K562 (cell line): ENCODE data around the gene FBXL3. TPM values are rescaled to one million over a fixed set of nuclear protein-coding genes. Genes with fewer than 3 reads are reported as not detected.

Experiments used
- ATAC-seq: fragments of 200-7000 bp; cut with Tn5 transposase; 3 replicates; pipeline ENCODE4 v1.9.1; 2020; ENCODE audit warnings: moderate library complexity
- BruUV-seq: library from RNA; stranded (reverse); fragments of 400-500 nt; replicated peaks from 2 replicates; lab custom pipeline; 2021; lab: Mats Ljungman, UMichigan
- CTCF ChIA-PET: fragments of 300-600 bp; formaldehyde crosslinking; extraction: SDS; loops from one replicate; lab custom pipeline; 2021; ENCODE audit warnings: low intra/inter-chr PET ratio; lab: Yijun Ruan, JAX
- POLR2A ChIA-PET: fragments of 300-600, 350-650 bp; sonication (Branson Sonifier 250); formaldehyde crosslinking; extraction: SDS; loops from one replicate; lab custom pipeline; 2021; ENCODE audit warnings: antibody characterized with exemption, inconsistent platforms; lab: Yijun Ruan, JAX
- DNase-seq, 4 experiments: peaks; one replicate each; pipeline versions ENCODE4 v3.0.0 to v3.0.0-alpha.2; 2011 to 2018; ENCODE audit warnings: low spot score in 3 of 4, mixed read lengths in 3 of 4; ENCODE audit errors: extremely low read depth in 1 of 4
- FAIRE-seq: peaks from 2 replicates; lab custom pipeline; 2011; peaks lifted over from hg19 to GRCh38; lab: Jason Lieb, UNC
- H2AFZ ChIP-seq: 2 replicates; pipeline ENCODE4 v1.6.0; 2011; ENCODE audit warnings: low read depth, low read length, control low read depth, inconsistent platforms
- H3K27ac ChIP-seq: fragments of 200-600 bp; 3 replicates; pipeline ENCODE4 v1.8.0; 2011; ENCODE audit warnings: low read depth, mild to moderate bottlenecking, control low read depth, inconsistent platforms, low read length, moderate library complexity, mixed read lengths; ENCODE audit errors: extremely low read depth
- H3K27me3 ChIP-seq, 2 experiments: fragments of 300-600 bp in 1 of 2; 2 replicates in 1 of 2; 3 replicates in 1 of 2; pipeline versions ENCODE4 v1.6.0 to v1.8.0; 2011; ENCODE audit warnings: inconsistent platforms in 2 of 2, low read length in 2 of 2, mild to moderate bottlenecking in 1 of 2, mixed read lengths in 1 of 2, moderate library complexity in 1 of 2; ENCODE audit not compliant: control insufficient read depth in 2 of 2, insufficient read depth in 2 of 2
- H3K36me3 ChIP-seq: fragments of 300-600 bp; 3 replicates; pipeline ENCODE4 v1.8.0; 2011; ENCODE audit warnings: mild to moderate bottlenecking, low read length, inconsistent platforms; ENCODE audit not compliant: control insufficient read depth, insufficient read depth
- H3K4me1 ChIP-seq, 2 experiments: fragments of 200-600 bp in 1 of 2; replicated peaks in 1 of 2; 2 replicates in 1 of 2; 3 replicates in 1 of 2; pipeline versions ENCODE4 v1.5.1 to v1.8.0; 2011; ENCODE audit warnings: inconsistent platforms in 2 of 2, low read length in 2 of 2, mild to moderate bottlenecking in 1 of 2, mixed read lengths in 1 of 2, moderate library complexity in 1 of 2; ENCODE audit not compliant: control insufficient read depth in 2 of 2, insufficient read depth in 2 of 2
- H3K4me2 ChIP-seq: 2 replicates; pipeline ENCODE4 v1.6.1; 2011; ENCODE audit warnings: low read length, control low read depth, inconsistent platforms, mixed read lengths; ENCODE audit not compliant: insufficient read depth
- H3K4me3 ChIP-seq: fragments of 200-600 bp; sonication (generic), shearing (Covaris generic); 2 replicates; pipeline ENCODE4 v1.5.1; 2016; ENCODE audit warnings: control low read depth, inconsistent platforms
- H3K79me2 ChIP-seq: fragments of 200-600 bp; 3 replicates; pipeline ENCODE4 v1.8.0; 2011; ENCODE audit warnings: low read length, inconsistent platforms; ENCODE audit not compliant: control insufficient read depth, insufficient read depth
- H3K9ac ChIP-seq, 2 experiments: 2 replicates each; pipeline versions ENCODE4 v1.6.0 to v1.6.1; 2011; ENCODE audit warnings: low read depth in 2 of 2, low read length in 2 of 2, control low read depth in 1 of 2, inconsistent platforms in 1 of 2, mild to moderate bottlenecking in 1 of 2, mixed read lengths in 1 of 2; ENCODE audit not compliant: insufficient read depth in 1 of 2
- H3K9me1 ChIP-seq: one replicate; pipeline ENCODE4 v1.6.0; 2011; ENCODE audit warnings: inconsistent platforms, mild to moderate bottlenecking, low read length, moderate library complexity; ENCODE audit not compliant: control insufficient read depth, insufficient read depth
- H3K9me3 ChIP-seq: replicated peaks from 2 replicates; pipeline ENCODE4 v1.5.1; 2011; ENCODE audit warnings: low read depth, low read length, inconsistent platforms; ENCODE audit not compliant: control insufficient read depth, insufficient read depth
- H4K20me1 ChIP-seq: replicated peaks from 2 replicates; pipeline ENCODE4 v1.6.1; 2011; ENCODE audit warnings: low read length, inconsistent platforms, mixed read lengths; ENCODE audit not compliant: control insufficient read depth, insufficient read depth
- IRF2 ChIP-seq: sonication (generic); formaldehyde crosslinking; IDR thresholded peaks from 2 replicates; pipeline ENCODE4 v1.8.1; 2022; ENCODE audit warnings: mild to moderate bottlenecking, missing genetic modification reagents
- KAT7 ChIP-seq: sonication (generic); formaldehyde crosslinking; IDR thresholded peaks from 2 replicates; pipeline ENCODE4 v1.8.0; 2022; ENCODE audit warnings: missing genetic modification reagents, mild to moderate bottlenecking, borderline replicate concordance
- MCM2 ChIP-seq: fragments of 450-650 bp; IDR thresholded peaks from 2 replicates; pipeline ENCODE4 v1.6.1; 2017; ENCODE audit warnings: low read depth, mild to moderate bottlenecking
- MTF1 ChIP-seq: fragments of 250-450 bp; sonication (Bioruptor Pico); IDR thresholded peaks from 2 replicates; pipeline ENCODE4 v1.9.0; 2021; ENCODE audit warnings: moderate library complexity, mild to moderate bottlenecking, inconsistent platforms, borderline replicate concordance
- POLR3A ChIP-seq: IDR thresholded peaks from 2 replicates; pipeline ENCODE4 v1.6.1; 2011; ENCODE audit warnings: borderline replicate concordance, mild to moderate bottlenecking, moderate library complexity; ENCODE audit not compliant: insufficient read length, insufficient read depth; ENCODE audit errors: extremely low read depth
- PTBP1 ChIP-seq: fragments of 200-400 bp; formaldehyde crosslinking; IDR thresholded peaks from 2 replicates; pipeline ENCODE4 v1.6.1; 2017; ENCODE audit warnings: low read depth, low read length
- RBM39 ChIP-seq: fragments of 200-400 bp; formaldehyde crosslinking; optimal IDR thresholded peaks from 2 replicates; pipeline ENCODE3; 2018; ENCODE audit warnings: low read depth, low read length
- ZNF699 ChIP-seq: fragments of 250-450 bp; sonication (Bioruptor Pico); IDR thresholded peaks from 2 replicates; pipeline ENCODE4 v1.8.0; 2021; ENCODE audit warnings: mild to moderate bottlenecking, moderate library complexity; ENCODE audit not compliant: insufficient replicate concordance
- WGBS: fragments of 100-300 bp; shearing (Covaris generic); methylation state at CpG from one replicate; pipeline ENCODE4 v1.1.6; 2016; ENCODE audit warnings: low coverage, mixed read lengths; ENCODE audit not compliant: insufficient coverage; ENCODE audit errors: missing lambda C conversion rate; 5-methylcytosine and 5-hydroxymethylcytosine counted together
- in situ Hi-C: fragments of 300-500 bp; cut with MboI; formaldehyde crosslinking; loops from 4 replicates; pipeline ENCODE4 v1.15.0; 2018; ENCODE audit warnings: inconsistent platforms, mixed read lengths
- intact Hi-C: fragments of 100-400 bp; cut with micrococcal nuclease; formaldehyde crosslinking; loops from 2 replicates; pipeline ENCODE4 v1.14.2; 2022
- polyA plus RNA-seq, 8 experiments: library from polyadenylated mRNA; depleted of rRNA in 4 of 8; stranded (reverse) in 5 of 8; unstranded in 3 of 8; fragments of >200 nt; fragmentation: Nextera tagmentation in 2 of 8; fragmentation: Illumina TruSeq in 1 of 8; extraction: Ambion mirVana in 2 of 8; extraction: Trizol in 1 of 8; gene quantifications; 2 replicates each; pipeline versions ENCODE4 v1.2.1 to v1.2.3, GENCODE V29; 2011 to 2014; ENCODE audit warnings: inconsistent platforms in 1 of 8, missing spikeins in 1 of 8
- total RNA-seq, 7 experiments: library from RNA; depleted of rRNA in 6 of 7; stranded (reverse); fragments of >200 nt in 6 of 7; fragmentation: Illumina TruSeq in 2 of 7; extraction: Trizol in 2 of 7; gene quantifications; 2 replicates each; pipeline versions ENCODE4 v1.2.1 to v1.2.3, GENCODE V29; 2011 to 2021; ENCODE audit warnings: low replicate concordance in 1 of 7

FBXL3 gene
- total and polyA plus RNA-seq, 9 of the 15 experiments (the other 6 are each of a cell fraction or from before 2014, with no cell fraction given) = 3.8 to 16.4 (median 12.6) TPM

- in situ Hi-C loops = no loop called here
- H3K9me1 ChIP-seq = no peaks in the 10 kb centered on the region
- BruUV-seq = no TSS peak
- H3K4me1 ChIP-seq = no peaks in the 10 kb centered on the region
- TF ChIP-seq KAT7 (CRISPR knock-in tag) = no peak
- TF ChIP-seq POLR3A = no peak
- no peak for TF ChIP-seq ZNF699
- TF ChIP-seq IRF2 = no peak
- no peak for TF ChIP-seq MCM2
- no peak for TF ChIP-seq MTF1 (CRISPR knock-in tag)
- no peak for TF ChIP-seq PTBP1
- TF ChIP-seq RBM39 = no peak
- no peaks in the 10 kb centered on the region for H3K79me2 ChIP-seq
- H3K27ac ChIP-seq = no peak overlapping the region
- ATAC-seq (no peak), DNase-seq (no peak), FAIRE-seq (no peak)
- no peaks in the 10 kb centered on the region for H3K9me3 ChIP-seq
- 4% methylated on average over 5 of the region's 5 CpGs for WGBS
- H3K36me3 ChIP-seq = no peaks in the 10 kb centered on the region
- intact Hi-C loops = no loop called here
- no peak overlapping the region for H3K4me3 ChIP-seq
- H4K20me1 ChIP-seq = no peaks in the 10 kb centered on the region
- H3K4me2 ChIP-seq = no peak overlapping the region
- ChIA-PET CTCF (no interaction called here), POLR2A (interaction anchor here (2.0 kb wide), 1 partner anchor 9 kb away, joined by 13 read pairs; no protein-coding TSS in a partner anchor)
- H2AFZ ChIP-seq = no peak overlapping the region
- H3K9ac ChIP-seq = no peak overlapping the region
- no peaks in the 10 kb centered on the region for H3K27me3 ChIP-seq
Measured at GRCh38 chr13:77034881-77035280, 7.9 kb upstream of the FBXL3 start.
